Measurements from ENCODE around the gene ANKRD24. TPM values are rescaled to one million over a fixed set of nuclear protein-coding genes. Genes with fewer than 3 reads are reported as not detected.

ANKRD24 gene
- total and polyA plus RNA-seq, 2 of the 13 experiments (the other 11 are each of a cell fraction or from before 2014, with no cell fraction given), result 0.13 to 0.24 TPM

GRCh38 chr19:4233282-4233853 lies 50.9 kb downstream of the ANKRD24 start:
- no peaks in the 10 kb centered on the region for H4K20me1 ChIP-seq (ENCODE audit: insufficient read depth, low read length)
- POLR2A ChIA-PET, result interaction anchor here (0.6 to 2.0 kb wide), 3 partner anchors 10 to 146 kb away, joined by 3 to 14 read pairs (median 4); partner anchors contain the start of gene YJU2
- H3K4me1 ChIP-seq (ENCODE audit: insufficient read depth, low read length), result peaks cover 47% of the 10 kb centered on the region
- peak overlapping the region; percentile 12; the same call in 1 of the 2 replicates for H3K9ac ChIP-seq (ENCODE audit: insufficient read depth, low read depth, low read length)
- H2AFZ ChIP-seq (ENCODE audit: low read length), result no peak overlapping the region
- H3K4me3 ChIP-seq (replicated peaks in 1 of 3; ENCODE audit: insufficient read depth in 1 of 3, low read depth in 2 of 3, low read length in 3 of 3), result peak overlapping the region in 2 of 3 experiments; percentile 44 to 65; a peak in 4 of 6 replicates
- H3K79me2 ChIP-seq (ENCODE audit: insufficient read depth, low read length), result no peaks in the 10 kb centered on the region
- peak overlapping the region; percentile 88 for H3K4me2 ChIP-seq (ENCODE audit: low read depth, low read length)
- BruUV-seq (replicated peaks), result no TSS peak
- ATAC-seq (peak; percentile 68), DNase-seq (ENCODE audit: low spot score) (peak; percentile 45), FAIRE-seq (no peak)
- 24% methylated on average over 11 of the region's 11 CpGs for WGBS (ENCODE audit: low lambda C conversion rate)
- H3K27me3 ChIP-seq (ENCODE audit: control insufficient read depth in 1 of 2, insufficient read depth in 2 of 2, low read length in 2 of 2), result peaks cover 0 to under 1% of the 10 kb centered on the region in 2 experiments; a peak in 1 of 5 replicates
- no peaks in the 10 kb centered on the region for H3K9me3 ChIP-seq (ENCODE audit: low read length)
- CTCF ChIA-PET (ENCODE audit: low intra/inter-chr PET ratio, low total read pairs), result interaction anchor here (1.0 kb wide), 1 partner anchor 119 kb away, joined by 3 read pairs; no protein-coding TSS in a partner anchor
- H3K27ac ChIP-seq (ENCODE audit: extremely low read length, insufficient read depth, low read length), result peak overlapping the region; percentile 64
- no peaks in the 10 kb centered on the region for H3K36me3 ChIP-seq (replicated peaks in 1 of 2; ENCODE audit: control insufficient read depth in 1 of 2, insufficient read depth in 2 of 2, low read length in 2 of 2)
- intact Hi-C loops (cut with micrococcal nuclease; ENCODE audit: unreplicated experiment), result no loop called here
- in situ Hi-C loops (cut with HindIII; ENCODE audit: extremely low pct_ligation_motif_present, low pct_unique_long_range_greater_than_20kb), result no loop called here
- TF ChIP-seq BORCS8-MEF2B (CRISPR knock-in tag; IDR thresholded peaks at IDR 0.05), result no peak
- no peak for TF ChIP-seq ZBTB43 (CRISPR knock-in tag; conservative IDR thresholded peaks at IDR 0.05)
- TF ChIP-seq ZNF382 (CRISPR knock-in tag; IDR thresholded peaks at IDR 0.05; ENCODE audit: borderline replicate concordance), result no peak
- no peak for TF ChIP-seq FOXA1 (IDR thresholded peaks at IDR 0.05)
- TF ChIP-seq FOXA1 (CRISPR knock-in tag; IDR thresholded peaks at IDR 0.05), result no peak
- TF ChIP-seq ZNF230 (CRISPR knock-in tag; IDR thresholded peaks at IDR 0.05), result no peak
- TF ChIP-seq SPEN (CRISPR knock-in tag; IDR thresholded peaks at IDR 0.05; ENCODE audit: low read depth), result peak; percentile 9; the same call in 1 of the 2 replicates
- no peak for TF ChIP-seq MED13 (CRISPR knock-in tag; IDR thresholded peaks at IDR 0.05)
- no peak for TF ChIP-seq ZNF660 (CRISPR knock-in tag; IDR thresholded peaks at IDR 0.05; ENCODE audit: borderline replicate concordance, low read depth)
- no peak for TF ChIP-seq DRAP1 (CRISPR knock-in tag; IDR thresholded peaks at IDR 0.05)
- no peak for TF ChIP-seq ZNF512 (CRISPR knock-in tag; IDR thresholded peaks at IDR 0.05)
- TF ChIP-seq ZNF629 (CRISPR knock-in tag; conservative IDR thresholded peaks at IDR 0.05), result no peak
- no peak for TF ChIP-seq IKZF4 (CRISPR knock-in tag; IDR thresholded peaks at IDR 0.05; ENCODE audit: borderline replicate concordance, low read depth, not compliant biosample characterization)
- TF ChIP-seq ZNF33A (CRISPR knock-in tag; IDR thresholded peaks at IDR 0.05; ENCODE audit: borderline replicate concordance), result no peak
- no peak for TF ChIP-seq E2F1 (CRISPR knock-in tag; IDR thresholded peaks at IDR 0.05)
- no peak for TF ChIP-seq ZNF672 (CRISPR knock-in tag; IDR thresholded peaks at IDR 0.05)
